GM12878 (cell line): ENCODE data around the gene SLTM. TPM values are rescaled to one million over a fixed set of nuclear protein-coding genes. Genes with fewer than 3 reads are reported as not detected.
A peak's percentile ranks its signal among the peaks of the same experiment; 100 is the strongest.

Source experiments
- ATAC-seq: fragments of 200-7000 bp; cut with Tn5 transposase; 3 replicates; pipeline ENCODE4 v1.9.1; 2020; ENCODE audit warnings: mild to moderate bottlenecking, moderate library complexity
- BruUV-seq: library from RNA; stranded (reverse); fragments of 400-500 nt; replicated peaks from 2 replicates; lab custom pipeline; 2021; lab: Mats Ljungman, UMichigan
- CTCF ChIA-PET: fragments of 300-600 bp; sonication (Branson Sonifier 250); formaldehyde crosslinking; extraction: SDS; loops from one replicate; lab custom pipeline; 2021; ENCODE audit warnings: inconsistent platforms; lab: Yijun Ruan, JAX
- POLR2A ChIA-PET: fragments of 350-600 bp; formaldehyde crosslinking; extraction: SDS; loops from one replicate; lab custom pipeline; 2021; ENCODE audit warnings: inconsistent platforms; lab: Charles Lee
- RAD21 ChIA-PET: fragments of 300-600 bp; sonication (Branson Sonifier 250); formaldehyde crosslinking; loops from one replicate; lab custom pipeline; 2023; ENCODE audit warnings: antibody characterized with exemption; ENCODE audit not compliant: unreplicated experiment; lab: Charles Lee
- SMC1A ChIA-PET: fragments of 300-600 bp; sonication (Branson Sonifier 250); formaldehyde crosslinking; loops from one replicate; lab custom pipeline; 2023; ENCODE audit not compliant: unreplicated experiment, uncharacterized antibody; lab: Charles Lee
- DNase-seq: peaks from one replicate; pipeline ENCODE4 v3.0.0-alpha.2; 2011; ENCODE audit warnings: low read depth, low spot score
- FAIRE-seq: peaks from 3 replicates; lab custom pipeline; 2011; peaks lifted over from hg19 to GRCh38; lab: Jason Lieb, UNC
- H2AFZ ChIP-seq: 2 replicates; pipeline ENCODE4 v1.6.0; 2011; ENCODE audit warnings: low read depth, low read length, control low read depth; ENCODE audit not compliant: control insufficient read depth
- H3K27ac ChIP-seq: 2 replicates; pipeline ENCODE4 v1.5.1; 2011; ENCODE audit warnings: control low read depth; ENCODE audit not compliant: control insufficient read depth, insufficient read depth
- H3K27me3 ChIP-seq, 2 experiments: replicated peaks in 1 of 2; 2 replicates each; pipeline versions ENCODE4 v1.6.0 to v1.6.1; 2011; ENCODE audit warnings: low read length in 1 of 2; ENCODE audit not compliant: control insufficient read depth in 2 of 2, insufficient read depth in 2 of 2
- H3K36me3 ChIP-seq, 2 experiments: 2 replicates each; pipeline ENCODE4 v1.5.1; 2011; ENCODE audit warnings: low read length in 1 of 2; ENCODE audit not compliant: control insufficient read depth in 2 of 2, insufficient read depth in 2 of 2
- H3K4me1 ChIP-seq: 2 replicates; pipeline ENCODE4 v1.6.1; 2011; ENCODE audit warnings: mild to moderate bottlenecking, low read length, moderate library complexity, mixed read lengths; ENCODE audit not compliant: control insufficient read depth, insufficient read depth
- H3K4me2 ChIP-seq: 2 replicates; pipeline ENCODE4 v1.6.0; 2011; ENCODE audit warnings: control low read depth; ENCODE audit not compliant: control insufficient read depth, insufficient read depth
- H3K4me3 ChIP-seq: fragments of 200-600 bp; sonication (generic); 2 replicates; pipeline ENCODE4 v1.5.1; 2016
- H3K79me2 ChIP-seq: 2 replicates; pipeline ENCODE4 v1.6.0; 2011; ENCODE audit warnings: low read length; ENCODE audit not compliant: control insufficient read depth, insufficient read depth
- H3K9ac ChIP-seq: 2 replicates; pipeline ENCODE4 v1.8.0; 2011; ENCODE audit warnings: low read length, control low read depth, mixed read lengths; ENCODE audit not compliant: control insufficient read depth, insufficient read depth
- H3K9me3 ChIP-seq: replicated peaks from 3 replicates; pipeline ENCODE4 v1.5.1; 2011; ENCODE audit warnings: mild to moderate bottlenecking, low read length; ENCODE audit not compliant: control insufficient read depth, insufficient read depth
- H4K20me1 ChIP-seq: 2 replicates; pipeline ENCODE4 v1.6.0; 2011; ENCODE audit not compliant: control insufficient read depth, insufficient read depth
- FOS ChIP-seq: IDR thresholded peaks from 3 replicates; pipeline ENCODE4 v1.6.1; 2011; ENCODE audit warnings: borderline replicate concordance; ENCODE audit not compliant: insufficient read length; ENCODE audit errors: extremely low read depth
- GABPA ChIP-seq: IDR thresholded peaks from 2 replicates; pipeline ENCODE4 v1.6.1; 2014; ENCODE audit warnings: antibody characterized with exemption, low read depth, mild to moderate bottlenecking, inconsistent platforms
- HDAC2 ChIP-seq: fragments of 200-600 bp; sonication (generic); IDR thresholded peaks from 2 replicates; pipeline ENCODE4 v1.6.1; 2017
- HDAC6 ChIP-seq: fragments of 200-600 bp; sonication (generic); IDR thresholded peaks from one replicate; pipeline ENCODE4 v1.8.0; 2017; ENCODE audit warnings: antibody characterized with exemption; ENCODE audit not compliant: unreplicated experiment
- KAT2A ChIP-seq: conservative IDR thresholded peaks from 2 replicates; pipeline ENCODE4 v1.6.1; 2011; ENCODE audit warnings: low read depth, low read length; ENCODE audit not compliant: control insufficient read depth
- NRF1 ChIP-seq: conservative IDR thresholded peaks from 2 replicates; pipeline ENCODE4 v1.6.1; 2011; ENCODE audit warnings: mild to moderate bottlenecking, low read depth, low read length, improper control_type of control experiment
- PAX5 ChIP-seq: IDR thresholded peaks from 2 replicates; pipeline ENCODE4 v1.6.1; 2011; ENCODE audit warnings: low read depth, low read length, borderline replicate concordance
- POLR2A ChIP-seq: IDR thresholded peaks from 2 replicates; pipeline ENCODE4 v1.6.1; 2011; ENCODE audit warnings: low read depth, mild to moderate bottlenecking, low read length
- TBL1XR1 ChIP-seq: IDR thresholded peaks from 2 replicates; pipeline ENCODE4 v1.6.1; 2012; ENCODE audit warnings: low read depth, low read length, improper control_type of control experiment
- TCF3 ChIP-seq: IDR thresholded peaks from 2 replicates; pipeline ENCODE4 v1.6.1; 2012; ENCODE audit warnings: low read depth, mild to moderate bottlenecking, low read length, borderline replicate concordance; ENCODE audit not compliant: insufficient read depth
- YBX1 ChIP-seq: fragments of 450-650 bp; IDR thresholded peaks from 2 replicates; pipeline ENCODE4 v1.6.1; 2016; ENCODE audit warnings: antibody characterized with exemption
- ZBED1 ChIP-seq: IDR thresholded peaks from 2 replicates; pipeline ENCODE4 v1.6.1; 2016; ENCODE audit warnings: borderline replicate concordance
- ZNF384 ChIP-seq: IDR thresholded peaks from 2 replicates; pipeline ENCODE4 v1.6.1; 2012; ENCODE audit warnings: low read depth, mild to moderate bottlenecking, low read length, improper control_type of control experiment, borderline replicate concordance
- WGBS: methylation state at CpG from one replicate; pipeline ENCODE4 v1.1.6; 2016; ENCODE audit warnings: low lambda C conversion rate; ENCODE audit not compliant: insufficient replicate concordance, insufficient coverage; ENCODE audit errors: missing lambda C conversion rate; 5-methylcytosine and 5-hydroxymethylcytosine counted together
- in situ Hi-C: fragments of 300-500 bp; cut with MboI; formaldehyde crosslinking; loops from 9 replicates; pipeline ENCODE4 v1.14.3; 2018; ENCODE audit warnings: mixed read lengths
- intact Hi-C: fragments of 100-400 bp; cut with micrococcal nuclease; formaldehyde crosslinking; loops from one replicate; pipeline ENCODE4 v1.14.2; 2022; ENCODE audit not compliant: unreplicated experiment
- polyA plus RNA-seq, 11 experiments: library from polyadenylated mRNA; depleted of rRNA in 4 of 11; unstranded in 6 of 11; stranded (reverse) in 5 of 11; fragments of >200 nt; fragmentation: Nextera tagmentation in 4 of 11; fragmentation: Illumina TruSeq in 1 of 11; extraction: Ambion mirVana in 4 of 11; extraction: Trizol in 1 of 11; gene quantifications; 1 replicate in 1 of 11; 2 replicates in 10 of 11; pipeline versions ENCODE4 v1.2.1 to v1.2.3, GENCODE V29; 2011 to 2016; ENCODE audit warnings: inconsistent platforms in 2 of 11, missing spikeins in 2 of 11, low read depth in 1 of 11
- total RNA-seq, 4 experiments: library from RNA; depleted of rRNA in 3 of 4; stranded (reverse); fragments of >200 nt in 3 of 4; fragmentation: Illumina TruSeq in 1 of 4; extraction: Trizol in 1 of 4; gene quantifications; 2 replicates each; pipeline versions ENCODE4 v1.2.1 to v1.2.3, GENCODE V29; 2013 to 2021
- TF ChIP-seq, protein P1 (sequence below): IDR thresholded peaks from 2 replicates; pipeline ENCODE4 v1.6.1; 2011; ENCODE audit warnings: borderline replicate concordance, low read depth, mild to moderate bottlenecking, moderate library complexity, low read length; ENCODE audit not compliant: insufficient read depth, poor library complexity, severe bottlenecking

Gene SLTM
- total and polyA plus RNA-seq, 10 of the 15 experiments (the other 5 are each of a cell fraction or from before 2014, with no cell fraction given), result 50.5 to 152 (median 90.9) TPM

DNA sequence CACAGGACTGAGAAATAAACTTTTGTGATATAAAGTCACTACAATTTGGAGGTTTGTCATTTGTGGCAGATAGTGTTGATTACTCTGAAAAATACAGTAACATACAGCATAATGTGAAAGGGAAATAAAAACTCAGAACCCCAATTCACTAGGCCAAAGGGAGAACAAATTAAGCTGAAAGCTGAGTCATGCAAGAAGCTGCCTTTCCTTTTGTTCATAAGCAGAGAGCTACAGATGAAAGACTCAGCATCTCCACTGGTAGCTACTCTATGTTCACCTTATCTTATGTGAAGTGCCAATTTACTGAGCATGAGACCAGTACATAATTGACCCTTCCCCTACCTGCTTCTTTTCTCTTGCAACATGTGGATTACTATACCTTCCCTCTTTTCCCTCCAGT lies 19.3 kb upstream of the SLTM start:
- ATAC-seq (no peak), FAIRE-seq (no peak), DNase-seq (no peak)
- Histone ChIP-seq H2AFZ (peak overlapping the region; percentile 67), H3K79me2 (no peaks in the 10 kb centered on the region), H3K36me3 (no peaks in the 10 kb centered on the region), H3K4me1 (peaks cover 10% of the 10 kb centered on the region), H3K9ac (no peak overlapping the region), H3K27ac (no peak overlapping the region), H3K4me3 (no peak overlapping the region), H3K4me2 (0 out of 2 replicates have a peak overlapping the region, but pooled peaks have one; percentile 2), H3K9me3 (no peaks in the 10 kb centered on the region), H4K20me1 (no peaks in the 10 kb centered on the region), H3K27me3 (no peaks in the 10 kb centered on the region)
- POLR2A ChIA-PET, result no interaction called here
- RAD21 ChIA-PET, result interaction anchor here (1.2 kb wide), 1 partner anchor 275 kb away, joined by 3 read pairs; no protein-coding TSS in a partner anchor
- intact Hi-C loops (loop anchor here (10.0 kb wide), 1 partner anchor 728 kb away; no protein-coding TSS in a partner anchor), in situ Hi-C loops (no loop called here)
- no TSS peak for BruUV-seq
- TF ChIP-seq TBL1XR1, result no peak
- no peak for TF ChIP-seq ZNF384
- TF ChIP-seq GABPA, result no peak
- CTCF ChIA-PET, result interaction anchor here (0.9 to 7.7 kb wide), 5 partner anchors 16 to 581 kb away, joined by 3 to 51 read pairs (median 6); no protein-coding TSS in a partner anchor
- SMC1A ChIA-PET, result interaction anchor here (0.6 to 1.6 kb wide), 6 partner anchors 9 to 580 kb away, joined by 3 to 4 read pairs (median 3); no protein-coding TSS in a partner anchor

DNA sequence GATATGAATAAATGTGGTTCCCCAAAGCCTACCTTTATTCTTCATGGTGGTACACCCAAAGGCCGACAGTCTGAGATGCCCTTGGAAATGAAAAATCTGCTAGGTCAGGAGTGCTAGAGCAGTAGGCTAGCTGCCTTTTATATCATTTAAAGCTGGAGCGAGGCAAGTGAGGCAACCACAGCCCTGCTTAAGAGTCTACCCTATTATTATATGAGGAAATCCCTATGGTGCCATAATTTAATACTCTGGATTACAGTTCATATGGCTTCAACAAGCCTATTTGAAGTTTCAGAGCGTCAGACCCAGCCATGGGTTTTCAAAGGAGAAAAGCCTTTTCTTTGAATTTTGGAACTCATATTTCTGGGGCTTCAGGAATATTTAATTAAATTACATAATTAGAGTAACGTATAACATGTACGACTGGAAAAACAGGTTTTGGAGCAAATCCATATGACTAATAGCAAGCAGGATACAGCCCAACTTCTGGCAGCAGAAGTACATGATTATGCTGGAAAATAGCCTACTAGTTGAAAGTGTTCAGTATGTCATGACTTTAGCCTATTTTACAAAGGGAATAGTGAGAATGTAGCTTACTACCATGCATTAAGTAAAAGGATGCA lies 18.0 kb upstream of the SLTM start:
- 88% methylated on average over 5 of the region's 5 CpGs for WGBS
- Histone ChIP-seq H2AFZ (no peak overlapping the region), H3K27me3 (no peaks in the 10 kb centered on the region), H3K4me2 (no peak overlapping the region), H3K4me1 (peaks cover 3% of the 10 kb centered on the region; the same call in 1 of the 2 replicates), H3K9ac (no peak overlapping the region), H4K20me1 (no peaks in the 10 kb centered on the region), H3K79me2 (no peaks in the 10 kb centered on the region), H3K4me3 (no peak overlapping the region), H3K27ac (no peak overlapping the region), H3K36me3 (no peaks in the 10 kb centered on the region), H3K9me3 (no peaks in the 10 kb centered on the region)
- DNase-seq (no peak), FAIRE-seq (no peak), ATAC-seq (no peak)
- POLR2A ChIA-PET, result no interaction called here
- intact Hi-C loops, result loop anchor here (10.0 kb wide), 1 partner anchor 727 kb away; no protein-coding TSS in a partner anchor
- SMC1A ChIA-PET, result interaction anchor here (0.7 to 1.6 kb wide), 4 partner anchors 8 to 581 kb away, joined by 3 to 4 read pairs (median 4); no protein-coding TSS in a partner anchor
- CTCF ChIA-PET, result interaction anchor here (0.7 to 7.7 kb wide), 5 partner anchors 187 to 1252 kb away, joined by 3 to 51 read pairs (median 4); no protein-coding TSS in a partner anchor
- BruUV-seq, result no TSS peak
- RAD21 ChIA-PET, result interaction anchor here (0.6 kb wide), 1 partner anchor 549 kb away, joined by 3 read pairs; no protein-coding TSS in a partner anchor
- in situ Hi-C loops, result no loop called here
- TF ChIP-seq HDAC2 (no peak), ZBED1 (no peak), KAT2A (no peak), NRF1 (no peak), POLR2A (no peak), PAX5 (no peak), TCF3 (no peak), HDAC6 (no peak), YBX1 (no peak), FOS (no peak)
- TF ChIP-seq, protein P1, sequence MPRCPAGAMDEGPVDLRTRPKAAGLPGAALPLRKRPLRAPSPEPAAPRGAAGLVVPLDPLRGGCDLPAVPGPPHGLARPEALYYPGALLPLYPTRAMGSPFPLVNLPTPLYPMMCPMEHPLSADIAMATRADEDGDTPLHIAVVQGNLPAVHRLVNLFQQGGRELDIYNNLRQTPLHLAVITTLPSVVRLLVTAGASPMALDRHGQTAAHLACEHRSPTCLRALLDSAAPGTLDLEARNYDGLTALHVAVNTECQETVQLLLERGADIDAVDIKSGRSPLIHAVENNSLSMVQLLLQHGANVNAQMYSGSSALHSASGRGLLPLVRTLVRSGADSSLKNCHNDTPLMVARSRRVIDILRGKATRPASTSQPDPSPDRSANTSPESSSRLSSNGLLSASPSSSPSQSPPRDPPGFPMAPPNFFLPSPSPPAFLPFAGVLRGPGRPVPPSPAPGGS, result no peak
